WTC11 (cell line): ENCODE results near the gene HERC2.
"Not testable (repeated sequence)": the region's sequence is repeated elsewhere in the genome, so short reads cannot be mapped to it uniquely, and the experiment has no call there.

ENCODE experiments used
- CTCF ChIP-seq: fragments of 200-600 bp; IDR thresholded peaks from 2 replicates; pipeline ENCODE4 v1.8.0; 2022; ENCODE audit warnings: antibody characterized with exemption
- E2F4 ChIP-seq: sonication (generic); formaldehyde crosslinking; IDR thresholded peaks from 2 replicates; pipeline ENCODE4 v1.8.1; 2022; ENCODE audit warnings: low read depth, mild to moderate bottlenecking, moderate library complexity, missing genetic modification reagents, borderline replicate concordance
- NR2C2 ChIP-seq: sonication (generic); formaldehyde crosslinking; IDR thresholded peaks from 2 replicates; pipeline ENCODE4 v1.8.0; 2022; ENCODE audit warnings: mild to moderate bottlenecking, missing genetic modification reagents
- TP53 ChIP-seq: sonication (generic); formaldehyde crosslinking; IDR thresholded peaks from 2 replicates; pipeline ENCODE4 v1.8.1; 2023; ENCODE audit warnings: mild to moderate bottlenecking, missing genetic modification reagents
- USF2 ChIP-seq: sonication (generic); formaldehyde crosslinking; IDR thresholded peaks from 2 replicates; pipeline ENCODE4 v1.8.1; 2023; ENCODE audit warnings: mild to moderate bottlenecking, missing genetic modification reagents, moderate library complexity
- TF ChIP-seq, protein P1 (sequence below): sonication (generic); formaldehyde crosslinking; IDR thresholded peaks from 2 replicates; pipeline ENCODE4 v1.8.0; 2022; ENCODE audit warnings: mild to moderate bottlenecking, missing genetic modification reagents

GRCh38 chr15:28308718-28309117 is 13.3 kb downstream of the HERC2 start:
- TF ChIP-seq CTCF; USF2 (CRISPR knock-in tag); TP53; E2F4; NR2C2: not testable (repeated sequence)
- TF ChIP-seq, protein P1, sequence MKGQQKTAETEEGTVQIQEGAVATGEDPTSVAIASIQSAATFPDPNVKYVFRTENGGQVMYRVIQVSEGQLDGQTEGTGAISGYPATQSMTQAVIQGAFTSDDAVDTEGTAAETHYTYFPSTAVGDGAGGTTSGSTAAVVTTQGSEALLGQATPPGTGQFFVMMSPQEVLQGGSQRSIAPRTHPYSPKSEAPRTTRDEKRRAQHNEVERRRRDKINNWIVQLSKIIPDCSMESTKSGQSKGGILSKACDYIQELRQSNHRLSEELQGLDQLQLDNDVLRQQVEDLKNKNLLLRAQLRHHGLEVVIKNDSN = not testable (repeated sequence)
